HCT116 (cell line): ENCODE measurements around the gene MSRB2. TPM values are rescaled to one million over a fixed set of nuclear protein-coding genes. Genes with fewer than 3 reads are reported as not detected.

Experiments
- ATAC-seq: fragments of 200-7000 bp; cut with Tn5 transposase; 2 replicates; pipeline ENCODE4 v1.9.1; 2020; ENCODE audit warnings: mild to moderate bottlenecking, moderate library complexity
- BruUV-seq: library from RNA; stranded (reverse); fragments of 400-500 nt; replicated peaks from 2 replicates; lab custom pipeline; 2021; lab: Mats Ljungman, UMichigan
- CTCF ChIA-PET: fragments of 300-600 bp; sonication (Branson Sonifier 250); formaldehyde crosslinking; loops from one replicate; lab custom pipeline; 2021; ENCODE audit warnings: antibody characterized with exemption; lab: Charles Lee
- POLR2A ChIA-PET: fragments of 300-600, 350-600 bp; sonication (Branson Sonifier 250); formaldehyde crosslinking; loops from one replicate; lab custom pipeline; 2021; ENCODE audit warnings: antibody characterized with exemption; lab: Charles Lee
- RAD21 ChIA-PET, 2 experiments: fragments of 300-600 bp; sonication (Branson Sonifier 250); formaldehyde crosslinking; loops; one replicate each; lab custom pipeline; 2023; ENCODE audit warnings: low total read pairs in 2 of 2; ENCODE audit not compliant: uncharacterized antibody in 2 of 2, unreplicated experiment in 2 of 2, low non-redundant PET in 1 of 2; lab: Charles Lee
- DNase-seq: peaks from one replicate; pipeline ENCODE4 v3.0.0-alpha.2; 2010; ENCODE audit warnings: low read depth, low spot score
- H2AFZ ChIP-seq: fragments of 200-600 bp; shearing (Covaris generic), sonication (generic); 2 replicates; pipeline ENCODE4 v1.6.1; 2017; ENCODE audit warnings: low read depth, mixed run types, mixed read lengths, antibody characterized with exemption, low read length; ENCODE audit not compliant: poor library complexity, severe bottlenecking
- H3K27ac ChIP-seq: 2 replicates; pipeline ENCODE4 v1.5.1; 2012; ENCODE audit warnings: low read depth, low read length
- H3K27me3 ChIP-seq: fragments of 200-600 bp; sonication (generic); 2 replicates; pipeline ENCODE4 v1.6.1; 2016; ENCODE audit warnings: mixed run types, low read length, mixed read lengths; ENCODE audit not compliant: insufficient read depth
- H3K36me3 ChIP-seq, 2 experiments: fragments of 200-500 bp in 1 of 2; fragments of 200-600 bp in 1 of 2; sonication (Bioruptor generic) in 1 of 2; sonication (generic) in 1 of 2; 2 replicates each; pipeline versions ENCODE4 v1.5.1 to v1.6.1; 2014 to 2016; ENCODE audit warnings: low read length in 2 of 2, inconsistent platforms in 1 of 2, mixed read lengths in 1 of 2, mixed run types in 1 of 2; ENCODE audit not compliant: insufficient read depth in 2 of 2, control insufficient read depth in 1 of 2
- H3K4me1 ChIP-seq, 2 experiments: fragments of 200-600 bp in 1 of 2; sonication (generic) in 1 of 2; 2 replicates each; pipeline versions ENCODE4 v1.5.1 to v1.6.1; 2012 to 2017; ENCODE audit warnings: low read length in 2 of 2, inconsistent platforms in 1 of 2, mild to moderate bottlenecking in 1 of 2, mixed read lengths in 1 of 2, mixed run types in 1 of 2, moderate library complexity in 1 of 2; ENCODE audit not compliant: insufficient read depth in 2 of 2, control insufficient read depth in 1 of 2
- H3K4me2 ChIP-seq: fragments of 200-600 bp; sonication (generic); 2 replicates; pipeline ENCODE4 v1.6.1; 2017; ENCODE audit warnings: mixed run types, low read length, mixed read lengths
- H3K4me3 ChIP-seq, 2 experiments: fragments of 200-600 bp in 1 of 2; sonication (generic) in 1 of 2; replicated peaks in 1 of 2; 2 replicates each; pipeline ENCODE4 v1.5.1; 2011 to 2016; ENCODE audit warnings: low read length in 2 of 2, control low read depth in 1 of 2, low read depth in 1 of 2, mild to moderate bottlenecking in 1 of 2, mixed read lengths in 1 of 2, mixed run types in 1 of 2
- H3K79me2 ChIP-seq: fragments of 200-600 bp; sonication (generic); 2 replicates; pipeline ENCODE4 v1.6.1; 2017; ENCODE audit warnings: mild to moderate bottlenecking, mixed run types, low read length, moderate library complexity, mixed read lengths; ENCODE audit not compliant: insufficient read depth
- H3K9ac ChIP-seq: fragments of 200-600 bp; sonication (generic); 2 replicates; pipeline ENCODE4 v1.6.1; 2016; ENCODE audit warnings: low read length, mixed read lengths
- H3K9me2 ChIP-seq: fragments of 200-600 bp; sonication (generic), shearing (Covaris generic); 2 replicates; pipeline ENCODE4 v1.6.1; 2017; ENCODE audit warnings: mixed run types, mild to moderate bottlenecking, moderate library complexity; ENCODE audit not compliant: insufficient read depth
- H3K9me3 ChIP-seq, 2 experiments: fragments of 200-500 bp in 1 of 2; fragments of 200-600 bp in 1 of 2; sonication (Bioruptor generic) in 1 of 2; sonication (generic) in 1 of 2; 2 replicates each; pipeline ENCODE4 v1.6.1; 2014 to 2017; ENCODE audit warnings: low read length in 2 of 2, mixed read lengths in 2 of 2, inconsistent platforms in 1 of 2, low read depth in 1 of 2, mild to moderate bottlenecking in 1 of 2, mixed run types in 1 of 2, moderate library complexity in 1 of 2; ENCODE audit not compliant: control insufficient read depth in 1 of 2, insufficient read depth in 1 of 2
- H4K20me1 ChIP-seq: fragments of 200-600 bp; sonication (generic), shearing (Covaris generic); 2 replicates; pipeline ENCODE4 v1.6.1; 2017; ENCODE audit warnings: mixed run types, mild to moderate bottlenecking, moderate library complexity; ENCODE audit not compliant: insufficient read depth
- CBX3 ChIP-seq: IDR thresholded peaks from 2 replicates; pipeline ENCODE4 v1.6.1; 2012; ENCODE audit warnings: low read depth
- CEBPB ChIP-seq: IDR thresholded peaks from 2 replicates; pipeline ENCODE4 v1.6.1; 2012; ENCODE audit warnings: low read depth
- CTCF ChIP-seq, 3 experiments: fragments of 200-600 bp in 1 of 3; sonication (generic) in 1 of 3; IDR thresholded peaks in 2 of 3; conservative IDR thresholded peaks in 1 of 3; 2 replicates each; pipeline ENCODE4 v1.5.1; 2012 to 2017; ENCODE audit warnings: low read depth in 2 of 3, low read length in 2 of 3, antibody characterized with exemption in 1 of 3, borderline replicate concordance in 1 of 3, control low read depth in 1 of 3, mild to moderate bottlenecking in 1 of 3, mixed read lengths in 1 of 3, mixed run types in 1 of 3, moderate library complexity in 1 of 3; ENCODE audit not compliant: insufficient read depth in 1 of 3
- ELF1 ChIP-seq: IDR thresholded peaks from 2 replicates; pipeline ENCODE4 v1.6.1; 2012; ENCODE audit warnings: low read depth, borderline replicate concordance
- FOSL1 ChIP-seq: IDR thresholded peaks from 2 replicates; pipeline ENCODE4 v1.6.1; 2012; ENCODE audit warnings: low read depth
- JUND ChIP-seq: IDR thresholded peaks from 2 replicates; pipeline ENCODE4 v1.6.1; 2012
- MAX ChIP-seq: IDR thresholded peaks from 2 replicates; pipeline ENCODE4 v1.6.1; 2012
- RAD21 ChIP-seq: IDR thresholded peaks from 2 replicates; pipeline ENCODE4 v1.6.1; 2012; ENCODE audit warnings: low read depth, mild to moderate bottlenecking
- SIN3A ChIP-seq: IDR thresholded peaks from 2 replicates; pipeline ENCODE4 v1.6.1; 2012; ENCODE audit warnings: low read depth
- SP1 ChIP-seq: IDR thresholded peaks from 2 replicates; pipeline ENCODE4 v1.6.1; 2012; ENCODE audit warnings: low read depth
- SRF ChIP-seq: IDR thresholded peaks from 2 replicates; pipeline ENCODE4 v1.6.1; 2012; ENCODE audit warnings: low read depth
- TCF7L2 ChIP-seq: IDR thresholded peaks from 2 replicates; pipeline ENCODE4 v1.7.0; 2011; ENCODE audit warnings: borderline replicate concordance, inconsistent platforms; ENCODE audit not compliant: insufficient read depth, insufficient read length; ENCODE audit errors: extremely low read depth
- ZBTB33 ChIP-seq: IDR thresholded peaks from 2 replicates; pipeline ENCODE4 v1.6.1; 2011; ENCODE audit warnings: mild to moderate bottlenecking, low read length, moderate library complexity; ENCODE audit not compliant: insufficient replicate concordance; ENCODE audit errors: extremely low read depth
- ZFX ChIP-seq: fragments of 450-650 bp; IDR thresholded peaks from 2 replicates; pipeline ENCODE4 v1.6.1; 2017
- ZNF274 ChIP-seq: fragments of 200-500 bp; sonication (Bioruptor generic); IDR thresholded peaks from 2 replicates; pipeline ENCODE4 v1.6.1; 2014; ENCODE audit warnings: mild to moderate bottlenecking, low read depth, low read length, inconsistent platforms
- intact Hi-C: fragments of 100-400 bp; cut with micrococcal nuclease; formaldehyde crosslinking; loops from 2 replicates; pipeline ENCODE4 v1.10.0; 2022
- total RNA-seq: library from RNA; stranded (reverse); gene quantifications from one replicate; pipeline ENCODE4 v1.2.1, GENCODE V29; 2021; ENCODE audit not compliant: unreplicated experiment
- TF ChIP-seq, protein P1 (sequence below): IDR thresholded peaks from 2 replicates; pipeline ENCODE4 v1.6.1; 2012; ENCODE audit warnings: low read depth

MSRB2 gene
- total RNA-seq, 1 experiment from 2014 or later, result 13.6 TPM

DNA sequence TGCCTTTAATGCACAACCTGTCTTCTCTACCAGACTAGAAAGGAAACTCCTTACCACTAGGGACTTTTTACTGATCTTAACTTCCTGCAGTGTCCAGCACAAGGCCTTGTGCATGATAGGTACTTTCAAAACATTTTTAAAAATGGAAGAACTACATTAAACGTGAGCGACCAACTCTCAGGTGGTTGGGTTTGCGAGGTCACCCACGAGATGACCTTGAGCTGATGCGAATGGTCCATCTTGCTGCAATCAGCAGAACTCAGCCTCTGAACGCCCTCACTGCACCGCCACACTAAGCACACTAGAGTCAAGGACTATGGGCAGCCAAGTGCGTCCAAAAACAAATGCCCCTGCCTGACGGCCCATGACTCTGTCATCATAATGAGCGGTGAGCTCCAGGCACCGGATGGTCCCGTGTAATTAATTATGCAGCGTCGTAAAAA, 61.9 kb downstream of the MSRB2 start:
- no peaks in the 10 kb centered on the region for H4K20me1 ChIP-seq
- H3K4me3 ChIP-seq, result no peak overlapping the region
- H2AFZ ChIP-seq, result no peak overlapping the region
- H3K36me3 ChIP-seq, result no peaks in the 10 kb centered on the region
- CTCF ChIA-PET, result interaction anchor here (1.0 to 4.8 kb wide), 7 partner anchors 10 to 1164 kb away, joined by 3 to 78 read pairs (median 9); no protein-coding TSS in a partner anchor
- RAD21 ChIA-PET, result interaction anchor here (0.7 to 0.8 kb wide), 2 partner anchors 145 to 157 kb away, joined by 4 read pairs; no protein-coding TSS in a partner anchor
- intact Hi-C loops, result loop anchor here (5.0 to 10.0 kb wide), 3 partner anchors 155 to 1360 kb away; no protein-coding TSS in a partner anchor
- H3K9ac ChIP-seq, result no peak overlapping the region
- H3K79me2 ChIP-seq, result no peaks in the 10 kb centered on the region
- no peaks in the 10 kb centered on the region for H3K9me2 ChIP-seq
- BruUV-seq, result no TSS peak
- TF ChIP-seq CTCF (IDR thresholded peaks at IDR 0.05 in 2 of 3, conservative IDR thresholded peaks at IDR 0.05 in 1 of 3; ENCODE audit: borderline replicate concordance in 1 of 3, insufficient read depth in 1 of 3, low read depth in 2 of 3, low read length in 2 of 3) (no peak), TCF7L2 (no peak), SRF (no peak), CEBPB (no peak), SP1 (no peak), CBX3 (no peak), RAD21 (no peak), SIN3A (no peak), MAX (no peak), ZFX (no peak), ZBTB33 (no peak), JUND (no peak), ZNF274 (no peak), ELF1 (no peak), FOSL1 (no peak)
- TF ChIP-seq, protein P1, sequence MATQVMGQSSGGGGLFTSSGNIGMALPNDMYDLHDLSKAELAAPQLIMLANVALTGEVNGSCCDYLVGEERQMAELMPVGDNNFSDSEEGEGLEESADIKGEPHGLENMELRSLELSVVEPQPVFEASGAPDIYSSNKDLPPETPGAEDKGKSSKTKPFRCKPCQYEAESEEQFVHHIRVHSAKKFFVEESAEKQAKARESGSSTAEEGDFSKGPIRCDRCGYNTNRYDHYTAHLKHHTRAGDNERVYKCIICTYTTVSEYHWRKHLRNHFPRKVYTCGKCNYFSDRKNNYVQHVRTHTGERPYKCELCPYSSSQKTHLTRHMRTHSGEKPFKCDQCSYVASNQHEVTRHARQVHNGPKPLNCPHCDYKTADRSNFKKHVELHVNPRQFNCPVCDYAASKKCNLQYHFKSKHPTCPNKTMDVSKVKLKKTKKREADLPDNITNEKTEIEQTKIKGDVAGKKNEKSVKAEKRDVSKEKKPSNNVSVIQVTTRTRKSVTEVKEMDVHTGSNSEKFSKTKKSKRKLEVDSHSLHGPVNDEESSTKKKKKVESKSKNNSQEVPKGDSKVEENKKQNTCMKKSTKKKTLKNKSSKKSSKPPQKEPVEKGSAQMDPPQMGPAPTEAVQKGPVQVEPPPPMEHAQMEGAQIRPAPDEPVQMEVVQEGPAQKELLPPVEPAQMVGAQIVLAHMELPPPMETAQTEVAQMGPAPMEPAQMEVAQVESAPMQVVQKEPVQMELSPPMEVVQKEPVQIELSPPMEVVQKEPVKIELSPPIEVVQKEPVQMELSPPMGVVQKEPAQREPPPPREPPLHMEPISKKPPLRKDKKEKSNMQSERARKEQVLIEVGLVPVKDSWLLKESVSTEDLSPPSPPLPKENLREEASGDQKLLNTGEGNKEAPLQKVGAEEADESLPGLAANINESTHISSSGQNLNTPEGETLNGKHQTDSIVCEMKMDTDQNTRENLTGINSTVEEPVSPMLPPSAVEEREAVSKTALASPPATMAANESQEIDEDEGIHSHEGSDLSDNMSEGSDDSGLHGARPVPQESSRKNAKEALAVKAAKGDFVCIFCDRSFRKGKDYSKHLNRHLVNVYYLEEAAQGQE, result no peak
- peaks cover 0 to 10% of the 10 kb centered on the region in 2 experiments; a peak in 2 of 4 replicates for H3K4me1 ChIP-seq
- no peak overlapping the region for H3K27ac ChIP-seq
- H3K9me3 ChIP-seq, result no peaks in the 10 kb centered on the region
- DNase-seq, result no peak
- H3K27me3 ChIP-seq, result peaks cover 4% of the 10 kb centered on the region; the same call in 1 of the 2 replicates
- POLR2A ChIA-PET, result no interaction called here
- no peak for ATAC-seq
- H3K4me2 ChIP-seq, result no peak overlapping the region
